HEK293 (cell line): ENCODE data around the gene LILRB3.
"Not testable (repeated sequence)": the region's sequence is repeated elsewhere in the genome, so short reads cannot be mapped to it uniquely, and the experiment has no call there.

Source experiments
- GLI4 ChIP-seq: fragments of 450-650 bp; formaldehyde crosslinking; IDR thresholded peaks from 2 replicates; pipeline ENCODE4 v1.5.1; 2016; ENCODE audit warnings: missing biosample characterization, missing genetic modification characterization
- KLF10 ChIP-seq: fragments of 450-650 bp; IDR thresholded peaks from 2 replicates; pipeline ENCODE4 v1.5.1; 2018; ENCODE audit warnings: missing biosample characterization, mild to moderate bottlenecking, missing genetic modification characterization
- ZBTB8A ChIP-seq: fragments of 450-650 bp; formaldehyde crosslinking; IDR thresholded peaks from 2 replicates; pipeline ENCODE4 v1.5.1; 2016; ENCODE audit warnings: missing biosample characterization, missing genetic modification characterization
- ZNF239 ChIP-seq: fragments of 450-650 bp; formaldehyde crosslinking; IDR thresholded peaks from 2 replicates; pipeline ENCODE4 v1.5.1; 2016; ENCODE audit warnings: missing biosample characterization, missing genetic modification characterization
- ZNF449 ChIP-seq: fragments of 450-650 bp; formaldehyde crosslinking; IDR thresholded peaks from 2 replicates; pipeline ENCODE4 v1.5.1; 2017; ENCODE audit warnings: missing biosample characterization, mild to moderate bottlenecking, missing genetic modification characterization, moderate library complexity
- ZNF621 ChIP-seq: fragments of 450-650 bp; formaldehyde crosslinking; IDR thresholded peaks from 2 replicates; pipeline ENCODE4 v1.5.1; 2017; ENCODE audit warnings: missing biosample characterization, missing genetic modification characterization
- ZNF701 ChIP-seq: fragments of 450-650 bp; formaldehyde crosslinking; IDR thresholded peaks from 2 replicates; pipeline ENCODE4 v1.5.1; 2016; ENCODE audit warnings: missing biosample characterization, missing genetic modification characterization
- TF ChIP-seq, protein P1 (sequence below): fragments of 450-650 bp; formaldehyde crosslinking; IDR thresholded peaks from 2 replicates; pipeline ENCODE4 v1.5.1; 2016; ENCODE audit warnings: missing biosample characterization, missing genetic modification characterization
- TF ChIP-seq, protein P2 (sequence below): fragments of 450-650 bp; formaldehyde crosslinking; IDR thresholded peaks from 2 replicates; pipeline ENCODE4 v1.5.1; 2016; ENCODE audit warnings: missing biosample characterization, missing genetic modification characterization
- TF ChIP-seq, protein P3 (sequence below): fragments of 450-650 bp; formaldehyde crosslinking; IDR thresholded peaks from 2 replicates; pipeline ENCODE4 v1.5.1; 2016; ENCODE audit warnings: missing biosample characterization, missing genetic modification characterization, low read depth

DNA sequence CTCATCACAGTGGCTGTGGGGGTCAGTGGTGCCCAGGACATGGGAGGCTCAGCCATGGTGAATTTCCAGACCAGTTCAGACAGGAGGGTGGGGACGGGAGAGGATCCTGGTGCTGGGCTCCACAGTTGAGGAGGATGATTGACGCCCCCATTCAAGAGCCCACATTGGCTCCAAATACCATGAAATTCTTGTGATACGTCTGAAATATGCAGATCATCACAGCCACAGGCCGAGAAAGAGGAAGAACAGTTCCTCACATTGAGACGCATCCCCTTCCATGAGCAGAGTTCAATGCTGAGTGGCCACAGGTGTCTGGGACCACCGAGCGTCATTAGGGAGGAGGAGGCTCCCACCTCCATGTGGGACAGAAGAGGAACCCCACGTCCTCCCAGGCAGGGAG is 21.0 kb upstream of the LILRB3 start:
- not testable (repeated sequence) for TF ChIP-seq ZNF621, ZNF449, ZNF239, ZNF701, KLF10, GLI4, ZBTB8A (tag by site-specific recombination)
- TF ChIP-seq, protein P1, sequence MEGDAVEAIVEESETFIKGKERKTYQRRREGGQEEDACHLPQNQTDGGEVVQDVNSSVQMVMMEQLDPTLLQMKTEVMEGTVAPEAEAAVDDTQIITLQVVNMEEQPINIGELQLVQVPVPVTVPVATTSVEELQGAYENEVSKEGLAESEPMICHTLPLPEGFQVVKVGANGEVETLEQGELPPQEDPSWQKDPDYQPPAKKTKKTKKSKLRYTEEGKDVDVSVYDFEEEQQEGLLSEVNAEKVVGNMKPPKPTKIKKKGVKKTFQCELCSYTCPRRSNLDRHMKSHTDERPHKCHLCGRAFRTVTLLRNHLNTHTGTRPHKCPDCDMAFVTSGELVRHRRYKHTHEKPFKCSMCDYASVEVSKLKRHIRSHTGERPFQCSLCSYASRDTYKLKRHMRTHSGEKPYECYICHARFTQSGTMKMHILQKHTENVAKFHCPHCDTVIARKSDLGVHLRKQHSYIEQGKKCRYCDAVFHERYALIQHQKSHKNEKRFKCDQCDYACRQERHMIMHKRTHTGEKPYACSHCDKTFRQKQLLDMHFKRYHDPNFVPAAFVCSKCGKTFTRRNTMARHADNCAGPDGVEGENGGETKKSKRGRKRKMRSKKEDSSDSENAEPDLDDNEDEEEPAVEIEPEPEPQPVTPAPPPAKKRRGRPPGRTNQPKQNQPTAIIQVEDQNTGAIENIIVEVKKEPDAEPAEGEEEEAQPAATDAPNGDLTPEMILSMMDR (tag by site-specific recombination) = not testable (repeated sequence)
- TF ChIP-seq, protein P2, sequence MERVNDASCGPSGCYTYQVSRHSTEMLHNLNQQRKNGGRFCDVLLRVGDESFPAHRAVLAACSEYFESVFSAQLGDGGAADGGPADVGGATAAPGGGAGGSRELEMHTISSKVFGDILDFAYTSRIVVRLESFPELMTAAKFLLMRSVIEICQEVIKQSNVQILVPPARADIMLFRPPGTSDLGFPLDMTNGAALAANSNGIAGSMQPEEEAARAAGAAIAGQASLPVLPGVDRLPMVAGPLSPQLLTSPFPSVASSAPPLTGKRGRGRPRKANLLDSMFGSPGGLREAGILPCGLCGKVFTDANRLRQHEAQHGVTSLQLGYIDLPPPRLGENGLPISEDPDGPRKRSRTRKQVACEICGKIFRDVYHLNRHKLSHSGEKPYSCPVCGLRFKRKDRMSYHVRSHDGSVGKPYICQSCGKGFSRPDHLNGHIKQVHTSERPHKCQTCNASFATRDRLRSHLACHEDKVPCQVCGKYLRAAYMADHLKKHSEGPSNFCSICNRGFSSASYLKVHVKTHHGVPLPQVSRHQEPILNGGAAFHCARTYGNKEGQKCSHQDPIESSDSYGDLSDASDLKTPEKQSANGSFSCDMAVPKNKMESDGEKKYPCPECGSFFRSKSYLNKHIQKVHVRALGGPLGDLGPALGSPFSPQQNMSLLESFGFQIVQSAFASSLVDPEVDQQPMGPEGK = not testable (repeated sequence)
- TF ChIP-seq, protein P3, sequence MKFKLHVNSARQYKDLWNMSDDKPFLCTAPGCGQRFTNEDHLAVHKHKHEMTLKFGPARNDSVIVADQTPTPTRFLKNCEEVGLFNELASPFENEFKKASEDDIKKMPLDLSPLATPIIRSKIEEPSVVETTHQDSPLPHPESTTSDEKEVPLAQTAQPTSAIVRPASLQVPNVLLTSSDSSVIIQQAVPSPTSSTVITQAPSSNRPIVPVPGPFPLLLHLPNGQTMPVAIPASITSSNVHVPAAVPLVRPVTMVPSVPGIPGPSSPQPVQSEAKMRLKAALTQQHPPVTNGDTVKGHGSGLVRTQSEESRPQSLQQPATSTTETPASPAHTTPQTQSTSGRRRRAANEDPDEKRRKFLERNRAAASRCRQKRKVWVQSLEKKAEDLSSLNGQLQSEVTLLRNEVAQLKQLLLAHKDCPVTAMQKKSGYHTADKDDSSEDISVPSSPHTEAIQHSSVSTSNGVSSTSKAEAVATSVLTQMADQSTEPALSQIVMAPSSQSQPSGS = not testable (repeated sequence)
